ENCODE results near the gene PIWIL4. TPM values are rescaled to one million over a fixed set of nuclear protein-coding genes. Genes with fewer than 3 reads are reported as not detected.

PIWIL4 gene
- total and polyA plus RNA-seq, 7 experiments from 2014 or later, result 0.59 to 3.1 (median 1.2) TPM

GRCh38 chr11:94581926-94582325 lies 14.8 kb downstream of the PIWIL4 start:
- CTCF ChIA-PET, result interaction anchor here (0.7 kb wide), 1 partner anchor 400 kb away, joined by 3 read pairs; no protein-coding TSS in a partner anchor

DNA sequence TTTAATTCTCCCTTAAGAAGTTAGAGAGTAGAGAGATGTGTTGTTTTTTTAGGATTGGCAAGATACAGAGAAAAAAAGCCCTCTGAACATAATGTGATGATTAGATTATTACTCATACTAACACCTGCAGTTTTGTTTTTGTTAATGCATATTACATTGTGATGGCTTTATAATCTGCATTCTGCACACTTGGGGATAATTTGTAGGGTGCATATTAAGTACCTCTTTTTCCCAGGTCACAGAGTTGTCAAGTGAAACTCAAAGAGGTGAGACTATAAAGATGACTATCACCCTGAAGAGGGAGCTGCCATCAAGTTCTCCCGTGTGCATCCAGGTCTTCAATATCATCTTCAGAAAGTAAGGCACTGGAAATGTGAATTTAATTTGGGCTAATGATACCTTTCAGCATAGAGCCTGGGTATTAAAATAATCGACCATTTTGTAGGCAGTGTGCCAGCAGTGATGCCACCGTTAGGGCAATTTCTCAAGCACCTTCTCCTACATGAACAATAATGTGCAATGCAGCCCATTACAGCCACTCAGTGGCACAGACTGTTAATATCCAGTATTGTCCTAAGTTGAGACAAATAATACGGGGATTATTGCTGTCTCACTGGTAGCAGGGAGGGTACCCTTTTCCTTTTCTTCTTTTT lies 16.2 kb downstream of the PIWIL4 start:
- no peaks in the 10 kb centered on the region for H3K4me1 ChIP-seq (ENCODE audit: control insufficient read depth in 2 of 2, insufficient read depth in 2 of 2, low read length in 2 of 2)
- DNase-seq, result no peak
- Mint-ChIP-seq H3K27me3 (peaks cover 0 to 2% (median 0%) of the 10 kb centered on the region in 5 donors), H3K4me1 (peaks cover 0 to 2% (median 0%) of the 10 kb centered on the region in 7 donors), H3K4me3 (no peak overlapping the region), H3K27ac (no peak overlapping the region), H3K9me3 (no peaks in the 10 kb centered on the region), H3K36me3 (peaks cover 0 to 5% (median 0%) of the 10 kb centered on the region in 5 donors)
- no peak overlapping the region for H3K4me3 ChIP-seq (ENCODE audit: low read length)
- no peaks in the 10 kb centered on the region for H3K27me3 ChIP-seq (ENCODE audit: control insufficient read depth in 2 of 2, insufficient read depth in 2 of 2, low read length in 2 of 2)
- peak; percentile 24 for ATAC-seq
- ChIA-PET POLR2A (no interaction called here), CTCF (no interaction called here)
- H3K9me3 ChIP-seq (ENCODE audit: control insufficient read depth in 2 of 3, low read length in 3 of 3), result no peaks in the 10 kb centered on the region
- H3K27ac ChIP-seq (ENCODE audit: low read depth, low read length), result no peak overlapping the region
- no peaks in the 10 kb centered on the region for H3K36me3 ChIP-seq (ENCODE audit: control insufficient read depth in 2 of 3, insufficient read depth in 3 of 3, low read length in 3 of 3)
- intact Hi-C loops (cut with micrococcal nuclease), result no loop called here

More at GRCh38 chr11:94581926-94582325, 14.8 kb downstream of the PIWIL4 start:
- H3K36me3 Mint-ChIP-seq, result peaks cover 0 to 6% (median 0%) of the 10 kb centered on the region in 5 donors
- H3K27ac Mint-ChIP-seq, result no peak overlapping the region
- no peaks in the 10 kb centered on the region for H3K9me3 ChIP-seq (ENCODE audit: control insufficient read depth in 2 of 3, low read length in 3 of 3)
- H3K4me1 ChIP-seq (ENCODE audit: control insufficient read depth in 2 of 2, insufficient read depth in 2 of 2, low read length in 2 of 2), result no peaks in the 10 kb centered on the region
- H3K4me3 Mint-ChIP-seq, result no peak overlapping the region
- H3K36me3 ChIP-seq (ENCODE audit: control insufficient read depth in 2 of 3, insufficient read depth in 3 of 3, low read length in 3 of 3), result no peaks in the 10 kb centered on the region
- DNase-seq, result no peak
- H3K27ac ChIP-seq (ENCODE audit: low read depth, low read length), result no peak overlapping the region
- intact Hi-C loops (cut with micrococcal nuclease), result no loop called here
- ATAC-seq, result no peak
- H3K27me3 ChIP-seq (ENCODE audit: control insufficient read depth in 2 of 2, insufficient read depth in 2 of 2, low read length in 2 of 2), result no peaks in the 10 kb centered on the region
- peaks cover 0 to 2% (median 0%) of the 10 kb centered on the region in 7 donors for H3K4me1 Mint-ChIP-seq
- no peaks in the 10 kb centered on the region for H3K9me3 Mint-ChIP-seq
- H3K27me3 Mint-ChIP-seq, result peaks cover 0 to 2% (median 0%) of the 10 kb centered on the region in 5 donors
- no peak overlapping the region for H3K4me3 ChIP-seq (ENCODE audit: low read length)
- POLR2A ChIA-PET, result no interaction called here

DNA sequence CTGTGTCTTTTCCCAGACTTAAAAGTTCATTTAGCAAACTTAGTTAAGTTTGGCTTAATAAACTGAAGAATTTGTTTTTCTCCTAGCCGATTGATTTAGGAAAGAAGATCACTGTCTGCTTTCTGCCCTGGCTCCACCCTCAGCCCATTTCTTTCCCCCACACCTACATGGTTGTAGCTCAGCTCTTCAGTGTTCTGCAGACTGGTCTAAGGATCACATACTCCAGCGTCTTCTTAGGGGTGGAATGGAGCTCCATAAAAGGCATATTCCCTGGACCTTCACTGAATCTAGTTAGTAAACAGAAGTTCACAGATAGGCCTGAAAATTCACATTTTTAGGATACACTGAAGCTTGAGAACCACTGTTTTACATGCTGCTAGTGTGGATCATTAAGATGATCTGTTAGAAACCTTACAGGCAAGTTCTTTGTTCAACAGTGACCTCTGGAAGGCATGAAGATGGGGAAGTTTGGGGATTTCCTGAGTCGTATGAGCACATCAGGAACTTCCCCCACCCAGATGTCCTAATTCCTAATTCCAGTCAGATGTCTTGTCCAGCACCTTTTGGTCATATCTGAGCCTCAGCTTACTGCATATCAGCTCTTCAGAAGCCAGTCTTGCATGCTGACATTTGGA lies 16.8 kb downstream of the PIWIL4 start:
- CTCF ChIA-PET, result no interaction called here
- H3K27ac Mint-ChIP-seq, result peak overlapping the region in 1 of 9 donors; percentile 53

DNA sequence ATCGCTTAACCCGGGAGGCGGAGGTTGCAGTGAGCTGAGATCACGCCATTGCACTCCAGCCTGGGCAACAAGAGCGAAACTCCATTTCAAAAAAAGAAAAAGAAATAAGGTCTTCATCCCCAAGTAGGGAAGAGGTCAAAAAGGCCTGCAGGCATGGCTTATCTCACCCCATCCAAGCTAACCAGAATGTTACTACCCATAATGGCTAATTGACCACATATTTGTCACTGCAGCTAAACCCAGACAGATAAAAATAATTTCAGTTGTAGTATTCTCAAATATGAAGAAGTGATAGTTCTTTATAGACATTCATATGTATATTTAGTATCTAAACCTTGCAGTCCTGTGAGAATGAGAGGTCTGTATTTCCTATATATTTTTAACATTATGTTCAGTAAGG lies 17.8 kb downstream of the PIWIL4 start:
- Histone ChIP-seq H3K27me3 (ENCODE audit: control insufficient read depth in 2 of 2, insufficient read depth in 2 of 2, low read length in 2 of 2) (no peaks in the 10 kb centered on the region), H3K27ac (ENCODE audit: low read depth, low read length) (no peak overlapping the region), H3K4me3 (ENCODE audit: low read length) (no peak overlapping the region), H3K36me3 (ENCODE audit: control insufficient read depth in 2 of 3, insufficient read depth in 3 of 3, low read length in 3 of 3) (no peaks in the 10 kb centered on the region), H3K4me1 (ENCODE audit: control insufficient read depth in 2 of 2, insufficient read depth in 2 of 2, low read length in 2 of 2) (no peaks in the 10 kb centered on the region), H3K9me3 (ENCODE audit: control insufficient read depth in 2 of 3, low read length in 3 of 3) (no peaks in the 10 kb centered on the region)
- ChIA-PET CTCF (no interaction called here), POLR2A (no interaction called here)
- DNase-seq (no peak), ATAC-seq (no peak)
- Mint-ChIP-seq H3K27me3 (peaks cover 0 to 2% (median 0%) of the 10 kb centered on the region in 5 donors), H3K27ac (no peak overlapping the region), H3K4me1 (peaks cover 0 to 2% (median 0%) of the 10 kb centered on the region in 7 donors), H3K4me3 (no peak overlapping the region), H3K9me3 (no peaks in the 10 kb centered on the region), H3K36me3 (peaks cover 0 to 8% (median under 1%) of the 10 kb centered on the region in 5 donors)
- intact Hi-C loops (cut with micrococcal nuclease), result no loop called here

More for the DNA sequence above, 16.8 kb downstream of the PIWIL4 start:
- DNase-seq, result no peak
- no peaks in the 10 kb centered on the region for H3K9me3 ChIP-seq (ENCODE audit: control insufficient read depth in 2 of 3, low read length in 3 of 3)
- H3K27me3 ChIP-seq (ENCODE audit: control insufficient read depth in 2 of 2, insufficient read depth in 2 of 2, low read length in 2 of 2), result no peaks in the 10 kb centered on the region
- ATAC-seq, result peak; percentile 82
- H3K27me3 Mint-ChIP-seq, result peaks cover 0 to 2% (median 0%) of the 10 kb centered on the region in 5 donors
- peaks cover 0 to 3% (median 0%) of the 10 kb centered on the region in 5 donors for H3K36me3 Mint-ChIP-seq
- H3K4me1 Mint-ChIP-seq, result peaks cover 0 to 2% (median 0%) of the 10 kb centered on the region in 7 donors
- H3K4me1 ChIP-seq (ENCODE audit: control insufficient read depth in 2 of 2, insufficient read depth in 2 of 2, low read length in 2 of 2), result no peaks in the 10 kb centered on the region
- H3K4me3 ChIP-seq (ENCODE audit: low read length), result no peak overlapping the region
- H3K36me3 ChIP-seq (ENCODE audit: control insufficient read depth in 2 of 3, insufficient read depth in 3 of 3, low read length in 3 of 3), result no peaks in the 10 kb centered on the region
- no peak overlapping the region for H3K4me3 Mint-ChIP-seq
- no peak overlapping the region for H3K27ac ChIP-seq (ENCODE audit: low read depth, low read length)
- POLR2A ChIA-PET, result no interaction called here
- no peaks in the 10 kb centered on the region for H3K9me3 Mint-ChIP-seq
- intact Hi-C loops (cut with micrococcal nuclease), result no loop called here

DNA sequence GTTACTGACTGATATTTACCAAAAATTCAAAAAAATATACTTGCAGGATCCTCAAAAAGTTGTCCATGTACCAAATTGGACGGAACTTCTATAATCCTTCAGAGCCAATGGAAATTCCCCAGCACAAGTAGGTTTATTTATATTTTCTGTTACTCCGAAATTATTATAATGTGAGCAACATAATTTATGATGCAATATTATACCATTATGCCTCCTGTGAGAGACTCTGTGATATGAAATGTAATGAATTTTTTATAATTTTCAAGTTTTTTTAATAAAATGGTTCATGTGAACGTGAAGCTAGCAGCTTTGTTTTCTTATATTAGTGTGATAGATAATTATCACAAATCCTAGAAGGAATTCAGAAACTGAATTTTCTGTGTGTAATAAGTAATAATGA lies 18.2 kb downstream of the PIWIL4 start:
- peaks cover 0 to 4% (median 0%) of the 10 kb centered on the region in 5 donors for H3K27me3 Mint-ChIP-seq
- ChIA-PET CTCF (no interaction called here), POLR2A (no interaction called here)
- no peak overlapping the region for H3K4me3 Mint-ChIP-seq
- no peak overlapping the region for H3K27ac Mint-ChIP-seq
- no peaks in the 10 kb centered on the region for H3K9me3 Mint-ChIP-seq
- Histone ChIP-seq H3K27ac (ENCODE audit: low read depth, low read length) (no peak overlapping the region), H3K27me3 (ENCODE audit: control insufficient read depth in 2 of 2, insufficient read depth in 2 of 2, low read length in 2 of 2) (no peaks in the 10 kb centered on the region), H3K4me3 (ENCODE audit: low read length) (no peak overlapping the region), H3K9me3 (ENCODE audit: control insufficient read depth in 2 of 3, low read length in 3 of 3) (no peaks in the 10 kb centered on the region), H3K36me3 (ENCODE audit: control insufficient read depth in 2 of 3, insufficient read depth in 3 of 3, low read length in 3 of 3) (no peaks in the 10 kb centered on the region), H3K4me1 (ENCODE audit: control insufficient read depth in 2 of 2, insufficient read depth in 2 of 2, low read length in 2 of 2) (no peaks in the 10 kb centered on the region)
- DNase-seq (no peak), ATAC-seq (no peak)
- intact Hi-C loops (cut with micrococcal nuclease), result no loop called here
- H3K36me3 Mint-ChIP-seq, result peaks cover 0 to 9% (median 5%) of the 10 kb centered on the region in 5 donors
- H3K4me1 Mint-ChIP-seq, result peaks cover 0 to 2% (median 0%) of the 10 kb centered on the region in 7 donors

- H3K27ac ChIP-seq (ENCODE audit: low read depth, low read length), result no peak overlapping the region
- H3K27ac Mint-ChIP-seq, result no peak overlapping the region
- peaks cover 0 to under 1% (median 0%) of the 10 kb centered on the region in 7 donors for H3K4me1 Mint-ChIP-seq
- H3K27me3 Mint-ChIP-seq, result peaks cover 0 to 8% (median 0%) of the 10 kb centered on the region in 5 donors
- ChIA-PET CTCF (no interaction called here), POLR2A (no interaction called here)
- no peak for DNase-seq
- H3K27me3 ChIP-seq (ENCODE audit: control insufficient read depth in 2 of 2, insufficient read depth in 2 of 2, low read length in 2 of 2), result no peaks in the 10 kb centered on the region
- no peaks in the 10 kb centered on the region for H3K9me3 Mint-ChIP-seq
- H3K4me3 Mint-ChIP-seq, result no peak overlapping the region
- H3K9me3 ChIP-seq (ENCODE audit: control insufficient read depth in 2 of 3, low read length in 3 of 3), result no peaks in the 10 kb centered on the region
- H3K4me3 ChIP-seq (ENCODE audit: low read length), result no peak overlapping the region
- peaks cover 0 to 12% (median 7%) of the 10 kb centered on the region in 5 donors for H3K36me3 Mint-ChIP-seq
- no peaks in the 10 kb centered on the region for H3K4me1 ChIP-seq (ENCODE audit: control insufficient read depth in 2 of 2, insufficient read depth in 2 of 2, low read length in 2 of 2)
- ATAC-seq, result no peak
- intact Hi-C loops (cut with micrococcal nuclease), result no loop called here
- no peaks in the 10 kb centered on the region for H3K36me3 ChIP-seq (ENCODE audit: control insufficient read depth in 2 of 3, insufficient read depth in 3 of 3, low read length in 3 of 3)
These were observed 19.4 kb downstream of the PIWIL4 start for GRCh38 chr11:94586546-94586945.

DNA sequence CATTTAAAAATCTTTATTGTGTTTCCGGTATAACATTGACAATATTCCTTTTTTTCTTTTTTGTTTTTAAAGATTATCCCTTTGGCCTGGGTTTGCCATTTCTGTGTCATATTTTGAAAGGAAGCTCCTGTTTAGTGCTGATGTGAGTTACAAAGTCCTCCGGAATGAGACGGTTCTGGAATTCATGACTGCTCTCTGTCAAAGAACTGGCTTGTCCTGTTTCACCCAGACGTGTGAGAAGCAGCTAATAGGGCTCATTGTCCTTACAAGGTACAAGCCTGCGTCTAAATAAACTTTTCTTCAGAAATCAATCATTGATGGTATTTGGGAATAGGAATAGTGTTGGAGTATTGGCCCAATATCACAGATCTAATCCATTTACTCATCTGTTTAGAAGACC lies 19.8 kb downstream of the PIWIL4 start:
- no peaks in the 10 kb centered on the region for H3K9me3 ChIP-seq (ENCODE audit: control insufficient read depth in 2 of 3, low read length in 3 of 3)
- H3K36me3 Mint-ChIP-seq, result peaks cover 0 to 12% (median 7%) of the 10 kb centered on the region in 5 donors
- H3K36me3 ChIP-seq (ENCODE audit: control insufficient read depth in 2 of 3, insufficient read depth in 3 of 3, low read length in 3 of 3), result no peaks in the 10 kb centered on the region
- ChIA-PET POLR2A (no interaction called here), CTCF (no interaction called here)
- peaks cover 0 to 6% (median 0%) of the 10 kb centered on the region in 5 donors for H3K27me3 Mint-ChIP-seq
- H3K27ac Mint-ChIP-seq, result no peak overlapping the region
- H3K27ac ChIP-seq (ENCODE audit: low read depth, low read length), result no peak overlapping the region
- H3K27me3 ChIP-seq (ENCODE audit: control insufficient read depth in 2 of 2, insufficient read depth in 2 of 2, low read length in 2 of 2), result no peaks in the 10 kb centered on the region
- intact Hi-C loops (cut with micrococcal nuclease), result no loop called here
- no peaks in the 10 kb centered on the region for H3K4me1 ChIP-seq (ENCODE audit: control insufficient read depth in 2 of 2, insufficient read depth in 2 of 2, low read length in 2 of 2)
- no peak for ATAC-seq
- H3K4me3 Mint-ChIP-seq, result no peak overlapping the region
- no peaks in the 10 kb centered on the region for H3K9me3 Mint-ChIP-seq
- H3K4me1 Mint-ChIP-seq, result no peaks in the 10 kb centered on the region
- no peak overlapping the region for H3K4me3 ChIP-seq (ENCODE audit: low read length)
- DNase-seq, result no peak

Data from naive thymus-derived CD4-positive, alpha-beta T cell (primary cell).